ENCODE measurements around the gene SMAD4.

GRCh38 chr18:51039138-51040112, 9.4 kb downstream of the SMAD4 start:
- no peak for TF ChIP-seq POLR2A (IDR thresholded peaks at IDR 0.05; ENCODE audit: borderline replicate concordance, extremely low read depth, insufficient read depth, insufficient read length)
- TF ChIP-seq CTCF (IDR thresholded peaks at IDR 0.05 in 2 of 3, conservative IDR thresholded peaks at IDR 0.05 in 1 of 3; ENCODE audit: borderline replicate concordance in 1 of 3, insufficient read depth in 1 of 3, low read depth in 2 of 3, low read length in 2 of 3): no peak
- no peak for TF ChIP-seq EZH2 (IDR thresholded peaks at IDR 0.05)
- no peak for TF ChIP-seq YY1 (IDR thresholded peaks at IDR 0.05; ENCODE audit: extremely low read depth, insufficient replicate concordance, low read depth, low read length)
- TF ChIP-seq ZFX (IDR thresholded peaks at IDR 0.05): no peak
- no peak for TF ChIP-seq FOSL1 (IDR thresholded peaks at IDR 0.05; ENCODE audit: low read depth)
- TF ChIP-seq TCF7L2 (IDR thresholded peaks at IDR 0.05; ENCODE audit: borderline replicate concordance, extremely low read depth, insufficient read depth, insufficient read length): no peak

Data from HCT116 (cell line).